ENCODE results near the gene ITGA3. TPM values are rescaled to one million over a fixed set of nuclear protein-coding genes. Genes with fewer than 3 reads are reported as not detected.

Gene ITGA3
- total and polyA plus RNA-seq, 4 donors, result 0.79 to 4.4 (median 1.4) TPM

DNA sequence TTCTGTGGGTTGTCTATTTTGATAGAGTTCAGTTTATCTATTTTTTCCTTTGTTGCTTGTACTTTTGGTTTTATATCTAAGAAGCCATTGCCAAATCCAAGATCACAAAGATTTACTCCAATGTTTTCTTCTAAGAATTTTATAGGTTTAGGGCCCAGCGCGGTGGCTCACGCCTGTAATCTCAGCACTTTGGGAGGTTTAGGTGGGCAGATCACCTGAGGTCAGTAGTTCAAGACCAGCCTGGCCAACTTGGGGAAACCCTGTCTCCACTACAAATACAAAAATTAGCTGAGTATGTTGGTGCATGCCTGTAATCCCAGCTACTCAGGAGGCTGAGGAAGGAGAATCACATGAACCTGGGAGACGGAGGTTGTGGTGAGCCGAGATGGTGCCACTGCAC lies 13.7 kb upstream of the ITGA3 start:
- no peaks in the 10 kb centered on the region for H3K27me3 ChIP-seq (ENCODE audit: control insufficient read depth in 4 of 4, insufficient read depth in 4 of 4, low read length in 3 of 4)
- TF ChIP-seq JUND (IDR thresholded peaks at IDR 0.05) (no peak), TAF1 (conservative IDR thresholded peaks at IDR 0.05) (no peak), NR2F2 (IDR thresholded peaks at IDR 0.05) (no peak), SP1 (IDR thresholded peaks at IDR 0.05) (no peak), HNF4A (conservative IDR thresholded peaks at IDR 0.05) (no peak), RXRA (IDR thresholded peaks at IDR 0.05) (no peak), YY1 (IDR thresholded peaks at IDR 0.05) (no peak), FOXA2 (IDR thresholded peaks at IDR 0.05) (no peak), HNF4G (IDR thresholded peaks at IDR 0.05) (no peak), FOXA1 (IDR thresholded peaks at IDR 0.05) (no peak), EGR1 (IDR thresholded peaks at IDR 0.05; ENCODE audit: low read depth in 2 of 2) (no peak), RAD21 (IDR thresholded peaks at IDR 0.05) (no peak), GABPA (IDR thresholded peaks at IDR 0.05 in 1 of 2, conservative IDR thresholded peaks at IDR 0.05 in 1 of 2) (no peak)
- TF ChIP-seq, protein P1, sequence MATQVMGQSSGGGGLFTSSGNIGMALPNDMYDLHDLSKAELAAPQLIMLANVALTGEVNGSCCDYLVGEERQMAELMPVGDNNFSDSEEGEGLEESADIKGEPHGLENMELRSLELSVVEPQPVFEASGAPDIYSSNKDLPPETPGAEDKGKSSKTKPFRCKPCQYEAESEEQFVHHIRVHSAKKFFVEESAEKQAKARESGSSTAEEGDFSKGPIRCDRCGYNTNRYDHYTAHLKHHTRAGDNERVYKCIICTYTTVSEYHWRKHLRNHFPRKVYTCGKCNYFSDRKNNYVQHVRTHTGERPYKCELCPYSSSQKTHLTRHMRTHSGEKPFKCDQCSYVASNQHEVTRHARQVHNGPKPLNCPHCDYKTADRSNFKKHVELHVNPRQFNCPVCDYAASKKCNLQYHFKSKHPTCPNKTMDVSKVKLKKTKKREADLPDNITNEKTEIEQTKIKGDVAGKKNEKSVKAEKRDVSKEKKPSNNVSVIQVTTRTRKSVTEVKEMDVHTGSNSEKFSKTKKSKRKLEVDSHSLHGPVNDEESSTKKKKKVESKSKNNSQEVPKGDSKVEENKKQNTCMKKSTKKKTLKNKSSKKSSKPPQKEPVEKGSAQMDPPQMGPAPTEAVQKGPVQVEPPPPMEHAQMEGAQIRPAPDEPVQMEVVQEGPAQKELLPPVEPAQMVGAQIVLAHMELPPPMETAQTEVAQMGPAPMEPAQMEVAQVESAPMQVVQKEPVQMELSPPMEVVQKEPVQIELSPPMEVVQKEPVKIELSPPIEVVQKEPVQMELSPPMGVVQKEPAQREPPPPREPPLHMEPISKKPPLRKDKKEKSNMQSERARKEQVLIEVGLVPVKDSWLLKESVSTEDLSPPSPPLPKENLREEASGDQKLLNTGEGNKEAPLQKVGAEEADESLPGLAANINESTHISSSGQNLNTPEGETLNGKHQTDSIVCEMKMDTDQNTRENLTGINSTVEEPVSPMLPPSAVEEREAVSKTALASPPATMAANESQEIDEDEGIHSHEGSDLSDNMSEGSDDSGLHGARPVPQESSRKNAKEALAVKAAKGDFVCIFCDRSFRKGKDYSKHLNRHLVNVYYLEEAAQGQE (IDR thresholded peaks at IDR 0.05), result no peak
- TF ChIP-seq, protein P2, sequence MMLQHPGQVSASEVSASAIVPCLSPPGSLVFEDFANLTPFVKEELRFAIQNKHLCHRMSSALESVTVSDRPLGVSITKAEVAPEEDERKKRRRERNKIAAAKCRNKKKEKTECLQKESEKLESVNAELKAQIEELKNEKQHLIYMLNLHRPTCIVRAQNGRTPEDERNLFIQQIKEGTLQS (IDR thresholded peaks at IDR 0.05), result no peak
- TF ChIP-seq, protein P3, sequence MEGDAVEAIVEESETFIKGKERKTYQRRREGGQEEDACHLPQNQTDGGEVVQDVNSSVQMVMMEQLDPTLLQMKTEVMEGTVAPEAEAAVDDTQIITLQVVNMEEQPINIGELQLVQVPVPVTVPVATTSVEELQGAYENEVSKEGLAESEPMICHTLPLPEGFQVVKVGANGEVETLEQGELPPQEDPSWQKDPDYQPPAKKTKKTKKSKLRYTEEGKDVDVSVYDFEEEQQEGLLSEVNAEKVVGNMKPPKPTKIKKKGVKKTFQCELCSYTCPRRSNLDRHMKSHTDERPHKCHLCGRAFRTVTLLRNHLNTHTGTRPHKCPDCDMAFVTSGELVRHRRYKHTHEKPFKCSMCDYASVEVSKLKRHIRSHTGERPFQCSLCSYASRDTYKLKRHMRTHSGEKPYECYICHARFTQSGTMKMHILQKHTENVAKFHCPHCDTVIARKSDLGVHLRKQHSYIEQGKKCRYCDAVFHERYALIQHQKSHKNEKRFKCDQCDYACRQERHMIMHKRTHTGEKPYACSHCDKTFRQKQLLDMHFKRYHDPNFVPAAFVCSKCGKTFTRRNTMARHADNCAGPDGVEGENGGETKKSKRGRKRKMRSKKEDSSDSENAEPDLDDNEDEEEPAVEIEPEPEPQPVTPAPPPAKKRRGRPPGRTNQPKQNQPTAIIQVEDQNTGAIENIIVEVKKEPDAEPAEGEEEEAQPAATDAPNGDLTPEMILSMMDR (IDR thresholded peaks at IDR 0.05; ENCODE audit: low read depth, low read length, missing input control), result no peak
- TF ChIP-seq, protein P4, sequence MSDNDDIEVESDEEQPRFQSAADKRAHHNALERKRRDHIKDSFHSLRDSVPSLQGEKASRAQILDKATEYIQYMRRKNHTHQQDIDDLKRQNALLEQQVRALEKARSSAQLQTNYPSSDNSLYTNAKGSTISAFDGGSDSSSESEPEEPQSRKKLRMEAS (IDR thresholded peaks at IDR 0.05), result no peak
- 95% methylated on average over 5 of the region's 5 CpGs for WGBS
- no peak overlapping the region for H3K27ac ChIP-seq (ENCODE audit: low read depth in 1 of 2, low read length in 2 of 2)
- no peak for DNase-seq (ENCODE audit: low spot score)
- no peak overlapping the region for H3K9ac ChIP-seq (ENCODE audit: low read depth in 1 of 2, low read length in 2 of 2)
- H3K36me3 ChIP-seq (ENCODE audit: control insufficient read depth in 4 of 4, insufficient read depth in 3 of 4, low read depth in 1 of 4, low read length in 3 of 4), result no peaks in the 10 kb centered on the region
- H3K9me3 ChIP-seq (ENCODE audit: control insufficient read depth in 4 of 4, low read length in 3 of 4), result no peaks in the 10 kb centered on the region
- H3K4me1 ChIP-seq (ENCODE audit: control insufficient read depth in 4 of 4, insufficient read depth in 4 of 4, low read length in 3 of 4), result no peaks in the 10 kb centered on the region
- H3K4me3 ChIP-seq (ENCODE audit: low read depth in 1 of 3, low read length in 3 of 3), result no peak overlapping the region

DNA sequence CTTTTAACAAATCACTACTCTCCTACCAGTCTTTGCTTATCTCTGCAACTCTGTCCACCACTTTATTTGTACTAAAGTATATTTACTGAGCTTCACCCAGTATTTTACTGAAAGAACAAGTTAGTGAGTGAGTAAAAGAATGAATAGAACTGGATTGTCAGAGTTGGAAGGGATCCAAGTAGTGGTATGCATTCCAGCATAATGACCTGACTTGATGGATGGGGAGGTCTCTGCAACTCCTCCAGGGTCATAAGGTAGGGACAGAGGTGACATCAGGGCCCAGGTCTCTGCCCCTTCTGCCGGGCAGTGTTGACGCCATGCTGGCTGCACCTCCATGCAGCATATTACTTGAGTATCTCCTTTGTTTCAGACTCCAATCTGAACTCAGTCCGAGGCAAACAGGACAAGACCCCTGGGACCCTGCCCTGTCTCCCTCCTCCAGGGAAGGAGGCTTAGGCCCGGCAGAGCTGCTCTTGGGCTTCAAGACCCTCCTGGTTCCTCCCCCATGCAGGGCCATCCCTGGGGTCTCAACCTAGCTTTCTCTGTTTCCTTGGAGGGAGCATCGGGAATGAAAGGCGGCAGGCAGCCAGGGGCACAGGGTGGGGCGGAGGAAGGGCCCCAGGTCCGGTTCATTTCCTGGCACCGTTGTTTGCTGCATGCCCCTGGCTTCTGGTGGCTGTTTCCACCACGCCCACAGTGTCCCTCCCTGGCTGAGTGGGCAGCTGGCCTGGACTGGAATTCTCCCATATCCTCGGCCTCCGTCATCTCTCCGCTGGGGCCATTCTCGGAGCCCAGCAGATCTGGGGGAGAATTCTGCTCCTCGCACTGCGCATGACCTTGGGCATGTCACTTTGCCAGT lies 12.4 kb upstream of the ITGA3 start:
- no peaks in the 10 kb centered on the region for H3K27me3 ChIP-seq (ENCODE audit: control insufficient read depth in 4 of 4, insufficient read depth in 4 of 4, low read length in 3 of 4)
- H3K4me3 ChIP-seq (ENCODE audit: low read depth in 1 of 3, low read length in 3 of 3), result no peak overlapping the region
- WGBS, result 77% methylated on average over 16 of the region's 16 CpGs
- H3K9me3 ChIP-seq (ENCODE audit: control insufficient read depth in 4 of 4, low read length in 3 of 4), result no peaks in the 10 kb centered on the region
- no peaks in the 10 kb centered on the region for H3K4me1 ChIP-seq (ENCODE audit: control insufficient read depth in 4 of 4, insufficient read depth in 4 of 4, low read length in 3 of 4)
- TF ChIP-seq FOXA1 (IDR thresholded peaks at IDR 0.05) (no peak), HNF4G (IDR thresholded peaks at IDR 0.05) (no peak), SP1 (IDR thresholded peaks at IDR 0.05) (no peak), NR2F2 (IDR thresholded peaks at IDR 0.05) (no peak), FOXA2 (IDR thresholded peaks at IDR 0.05) (no peak), EGR1 (IDR thresholded peaks at IDR 0.05; ENCODE audit: low read depth in 2 of 2) (no peak), YY1 (IDR thresholded peaks at IDR 0.05) (no peak), GABPA (IDR thresholded peaks at IDR 0.05 in 1 of 2, conservative IDR thresholded peaks at IDR 0.05 in 1 of 2) (no peak), TAF1 (conservative IDR thresholded peaks at IDR 0.05) (no peak), RAD21 (IDR thresholded peaks at IDR 0.05) (no peak)
- TF ChIP-seq, protein P2 (IDR thresholded peaks at IDR 0.05), result no peak
- TF ChIP-seq, protein P5, sequence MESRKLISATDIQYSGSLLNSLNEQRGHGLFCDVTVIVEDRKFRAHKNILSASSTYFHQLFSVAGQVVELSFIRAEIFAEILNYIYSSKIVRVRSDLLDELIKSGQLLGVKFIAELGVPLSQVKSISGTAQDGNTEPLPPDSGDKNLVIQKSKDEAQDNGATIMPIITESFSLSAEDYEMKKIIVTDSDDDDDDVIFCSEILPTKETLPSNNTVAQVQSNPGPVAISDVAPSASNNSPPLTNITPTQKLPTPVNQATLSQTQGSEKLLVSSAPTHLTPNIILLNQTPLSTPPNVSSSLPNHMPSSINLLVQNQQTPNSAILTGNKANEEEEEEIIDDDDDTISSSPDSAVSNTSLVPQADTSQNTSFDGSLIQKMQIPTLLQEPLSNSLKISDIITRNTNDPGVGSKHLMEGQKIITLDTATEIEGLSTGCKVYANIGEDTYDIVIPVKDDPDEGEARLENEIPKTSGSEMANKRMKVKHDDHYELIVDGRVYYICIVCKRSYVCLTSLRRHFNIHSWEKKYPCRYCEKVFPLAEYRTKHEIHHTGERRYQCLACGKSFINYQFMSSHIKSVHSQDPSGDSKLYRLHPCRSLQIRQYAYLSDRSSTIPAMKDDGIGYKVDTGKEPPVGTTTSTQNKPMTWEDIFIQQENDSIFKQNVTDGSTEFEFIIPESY (IDR thresholded peaks at IDR 0.05), result no peak
- TF ChIP-seq, protein P1 (IDR thresholded peaks at IDR 0.05), result no peak
- no peaks in the 10 kb centered on the region for H3K36me3 ChIP-seq (ENCODE audit: control insufficient read depth in 4 of 4, insufficient read depth in 3 of 4, low read depth in 1 of 4, low read length in 3 of 4)
- H3K27ac ChIP-seq (ENCODE audit: low read depth in 1 of 2, low read length in 2 of 2), result no peak overlapping the region
- DNase-seq (ENCODE audit: low spot score), result no peak
- no peak overlapping the region for H3K9ac ChIP-seq (ENCODE audit: low read depth in 1 of 2, low read length in 2 of 2)
